Keratinocyte (primary cell): ENCODE measurements around the gene TTC28. TPM values are rescaled to one million over a fixed set of nuclear protein-coding genes. Genes with fewer than 3 reads are reported as not detected.
"Not testable (repeated sequence)": the region's sequence is repeated elsewhere in the genome, so short reads cannot be mapped to it uniquely, and the experiment has no call there.

Experiments used
- DNase-seq: peaks from one replicate; pipeline ENCODE4 v3.0.0-alpha.2; 2011; ENCODE audit warnings: low read depth, missing footprints, low spot score
- FAIRE-seq: peaks from 2 replicates; lab custom pipeline; 2011; peaks lifted over from hg19 to GRCh38; lab: Jason Lieb, UNC
- H2AFZ ChIP-seq: 2 replicates; pipeline ENCODE4 v1.6.0; 2012; ENCODE audit warnings: low read length, control low read depth, inconsistent platforms; ENCODE audit not compliant: control insufficient read depth
- H3K27ac ChIP-seq: 2 replicates; pipeline ENCODE4 v1.5.1; 2011; ENCODE audit warnings: low read length; ENCODE audit not compliant: control insufficient read depth, insufficient read depth
- H3K27me3 ChIP-seq: 3 replicates; pipeline ENCODE4 v1.6.0; 2011; ENCODE audit warnings: low read length; ENCODE audit not compliant: control insufficient read depth, insufficient read depth; ENCODE audit errors: extremely low read depth
- H3K36me3 ChIP-seq, 2 experiments: 2 replicates in 1 of 2; 3 replicates in 1 of 2; pipeline ENCODE4 v1.5.1; 2011; ENCODE audit warnings: low read length in 2 of 2, mild to moderate bottlenecking in 1 of 2; ENCODE audit not compliant: control insufficient read depth in 2 of 2, insufficient read depth in 2 of 2; ENCODE audit errors: extremely low read depth in 1 of 2
- H3K4me1 ChIP-seq: 3 replicates; pipeline ENCODE4 v1.5.1; 2011; ENCODE audit warnings: low read length; ENCODE audit not compliant: control insufficient read depth, insufficient read depth; ENCODE audit errors: extremely low read depth
- H3K4me2 ChIP-seq: 3 replicates; pipeline ENCODE4 v1.6.0; 2011; ENCODE audit warnings: low read depth, low read length; ENCODE audit not compliant: control insufficient read depth, insufficient read depth; ENCODE audit errors: extremely low read depth
- H3K4me3 ChIP-seq, 3 experiments: fragments of 200-600 bp in 1 of 3; sonication (generic) in 1 of 3; 2 replicates in 2 of 3; 3 replicates in 1 of 3; pipeline ENCODE4 v1.5.1; 2011 to 2016; ENCODE audit warnings: low read length in 3 of 3, mild to moderate bottlenecking in 3 of 3, control low read depth in 2 of 3, inconsistent platforms in 1 of 3, low read depth in 1 of 3, mixed read lengths in 1 of 3, mixed run types in 1 of 3, moderate library complexity in 1 of 3; ENCODE audit not compliant: control insufficient read depth in 2 of 3, insufficient read depth in 2 of 3; ENCODE audit errors: extremely low read depth in 1 of 3
- H3K79me2 ChIP-seq: 2 replicates; pipeline ENCODE4 v1.6.0; 2012; ENCODE audit warnings: low read length; ENCODE audit not compliant: control insufficient read depth, insufficient read depth
- H3K9ac ChIP-seq: 3 replicates; pipeline ENCODE4 v1.6.0; 2011; ENCODE audit warnings: low read length; ENCODE audit not compliant: control insufficient read depth, insufficient read depth; ENCODE audit errors: extremely low read depth
- H3K9me1 ChIP-seq: 3 replicates; pipeline ENCODE4 v1.6.0; 2011; ENCODE audit warnings: low read length; ENCODE audit not compliant: control insufficient read depth, insufficient read depth; ENCODE audit errors: extremely low read depth
- H3K9me3 ChIP-seq: 2 replicates; pipeline ENCODE4 v1.5.1; 2012; ENCODE audit warnings: low read depth, low read length; ENCODE audit not compliant: control insufficient read depth
- H4K20me1 ChIP-seq: 3 replicates; pipeline ENCODE4 v1.6.0; 2011; ENCODE audit warnings: low read length; ENCODE audit not compliant: control insufficient read depth, insufficient read depth; ENCODE audit errors: extremely low read depth
- CTCF ChIP-seq, 3 experiments: IDR thresholded peaks in 1 of 3; conservative IDR thresholded peaks in 1 of 3; optimal IDR thresholded peaks in 1 of 3; 2 replicates in 2 of 3; 3 replicates in 1 of 3; pipeline versions ENCODE3 to v1.5.1; 2011; ENCODE audit warnings: low read length in 3 of 3, mild to moderate bottlenecking in 3 of 3, moderate library complexity in 2 of 3, control low read depth in 1 of 3, inconsistent platforms in 1 of 3; ENCODE audit not compliant: insufficient read depth in 2 of 3; ENCODE audit errors: extremely low read depth in 1 of 3
- EZH2 ChIP-seq: IDR thresholded peaks from one replicate; pipeline ENCODE4 v1.6.1; 2012; ENCODE audit warnings: inconsistent platforms, mild to moderate bottlenecking, low read length, moderate library complexity
- dilution Hi-C: fragments of 300-500 bp; cut with MboI; formaldehyde crosslinking; loops from one replicate; pipeline ENCODE4 v1.7.0; 2020; ENCODE audit warnings: low sequenced_read_pairs; ENCODE audit not compliant: extremely low pct_ligation_motif_present
- polyA plus RNA-seq, 5 experiments: library from polyadenylated mRNA; depleted of rRNA in 3 of 5; stranded (reverse) in 3 of 5; stranded (forward) in 1 of 5; unstranded in 1 of 5; fragments of >200 nt; gene quantifications; 1 replicate in 1 of 5; 2 replicates in 3 of 5; 3 replicates in 1 of 5; pipeline versions ENCODE4 v1.2.1 to v1.2.3, GENCODE V29; 2011 to 2012; ENCODE audit warnings: missing spikeins in 2 of 5, low read depth in 1 of 5, low replicate concordance in 1 of 5

The TTC28 gene
- polyA plus RNA-seq, 1 donor (not counting 4 experiments of a cell fraction or from before 2014, with no cell fraction given) = 0.66 TPM

- Histone ChIP-seq H4K20me1 (no peaks in the 10 kb centered on the region), H3K79me2 (no peaks in the 10 kb centered on the region), H3K27me3 (no peaks in the 10 kb centered on the region), H3K9ac (no peak overlapping the region), H3K4me2 (no peak overlapping the region), H3K9me1 (no peaks in the 10 kb centered on the region), H3K27ac (no peak overlapping the region), H3K4me1 (no peaks in the 10 kb centered on the region), H3K36me3 (no peaks in the 10 kb centered on the region), H2AFZ (no peak overlapping the region), H3K9me3 (no peaks in the 10 kb centered on the region), H3K4me3 (no peak overlapping the region)
- dilution Hi-C loops = no loop called here
- FAIRE-seq (no peak), DNase-seq (no peak)
- TF ChIP-seq EZH2 (no peak), CTCF (optimal IDR thresholded peaks at IDR 0.05 in 1 of 3, IDR thresholded peaks at IDR 0.05 in 1 of 3, conservative IDR thresholded peaks at IDR 0.05 in 1 of 3; ENCODE audit: extremely low read depth in 1 of 3, insufficient read depth in 2 of 3, low read length in 3 of 3) (no peak)
Measured at GRCh38 chr22:28464127-28464526, 215.5 kb downstream of the TTC28 start.

- H2AFZ ChIP-seq, H3K4me1 ChIP-seq, H4K20me1 ChIP-seq, H3K9ac ChIP-seq, H3K9me3 ChIP-seq, H3K36me3 ChIP-seq, H3K4me2 ChIP-seq, DNase-seq, H3K4me3 ChIP-seq, dilution Hi-C loops, H3K27me3 ChIP-seq, FAIRE-seq, H3K79me2 ChIP-seq, H3K9me1 ChIP-seq, H3K27ac ChIP-seq: not testable (repeated sequence)
Measured at GRCh38 chr22:28463408-28463807, 216.2 kb downstream of the TTC28 start.

GRCh38 chr22:28462901-28463300 is 216.7 kb downstream of the TTC28 start:
- Histone ChIP-seq H3K4me3 (no peak overlapping the region), H3K9me3 (no peaks in the 10 kb centered on the region), H3K9ac (no peak overlapping the region), H2AFZ (no peak overlapping the region), H3K27ac (no peak overlapping the region), H4K20me1 (no peaks in the 10 kb centered on the region), H3K27me3 (no peaks in the 10 kb centered on the region), H3K4me2 (no peak overlapping the region), H3K36me3 (no peaks in the 10 kb centered on the region), H3K4me1 (no peaks in the 10 kb centered on the region), H3K9me1 (no peaks in the 10 kb centered on the region), H3K79me2 (no peaks in the 10 kb centered on the region)
- no peak for DNase-seq
- FAIRE-seq = no peak
- no peak for TF ChIP-seq EZH2
- TF ChIP-seq CTCF (optimal IDR thresholded peaks at IDR 0.05 in 1 of 3, IDR thresholded peaks at IDR 0.05 in 1 of 3, conservative IDR thresholded peaks at IDR 0.05 in 1 of 3; ENCODE audit: extremely low read depth in 1 of 3, insufficient read depth in 2 of 3, low read length in 3 of 3) = no peak
- dilution Hi-C loops = no loop called here
